ENCODE results near the gene GRIK4.

GRCh38 chr11:120938260-120938659 lies 426.7 kb downstream of the GRIK4 start:
- TF ChIP-seq, protein P1, sequence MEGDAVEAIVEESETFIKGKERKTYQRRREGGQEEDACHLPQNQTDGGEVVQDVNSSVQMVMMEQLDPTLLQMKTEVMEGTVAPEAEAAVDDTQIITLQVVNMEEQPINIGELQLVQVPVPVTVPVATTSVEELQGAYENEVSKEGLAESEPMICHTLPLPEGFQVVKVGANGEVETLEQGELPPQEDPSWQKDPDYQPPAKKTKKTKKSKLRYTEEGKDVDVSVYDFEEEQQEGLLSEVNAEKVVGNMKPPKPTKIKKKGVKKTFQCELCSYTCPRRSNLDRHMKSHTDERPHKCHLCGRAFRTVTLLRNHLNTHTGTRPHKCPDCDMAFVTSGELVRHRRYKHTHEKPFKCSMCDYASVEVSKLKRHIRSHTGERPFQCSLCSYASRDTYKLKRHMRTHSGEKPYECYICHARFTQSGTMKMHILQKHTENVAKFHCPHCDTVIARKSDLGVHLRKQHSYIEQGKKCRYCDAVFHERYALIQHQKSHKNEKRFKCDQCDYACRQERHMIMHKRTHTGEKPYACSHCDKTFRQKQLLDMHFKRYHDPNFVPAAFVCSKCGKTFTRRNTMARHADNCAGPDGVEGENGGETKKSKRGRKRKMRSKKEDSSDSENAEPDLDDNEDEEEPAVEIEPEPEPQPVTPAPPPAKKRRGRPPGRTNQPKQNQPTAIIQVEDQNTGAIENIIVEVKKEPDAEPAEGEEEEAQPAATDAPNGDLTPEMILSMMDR (IDR thresholded peaks at IDR 0.05; ENCODE audit: low read length) = no peak
- no peak for TF ChIP-seq EZH2 (IDR thresholded peaks at IDR 0.05; ENCODE audit: borderline replicate concordance, low read length)

Measured in OCI-LY1 (cell line).